Measurements from ENCODE around the gene TMEM38A.

GRCh38 chr19:16623066-16623465, 37.9 kb upstream of the TMEM38A start:
- no peak for TF ChIP-seq CTCF (IDR thresholded peaks at IDR 0.05)
- TF ChIP-seq POLR2A (IDR thresholded peaks at IDR 0.05), result no peak

Measured in testis (tissue), 2 donors.